Left lung (tissue), 10 donors: ENCODE measurements around the gene GON4L. TPM values are rescaled to one million over a fixed set of nuclear protein-coding genes. Genes with fewer than 3 reads are reported as not detected.

Experiments
- ATAC-seq: fragments of 200-7000 bp; cut with Tn5 transposase; one replicate; pipeline ENCODE4 v1.9.1; 2020; ENCODE audit warnings: moderate library complexity
- DNase-seq, 4 donors: peaks; one replicate each; pipeline ENCODE4 v3.0.0-alpha.2; 2013 to 2020
- H3K27ac ChIP-seq, 2 donors: fragments of 200-600 bp; sonication (generic) in 1 of 2; one replicate each; pipeline versions ENCODE4 v1.5.0 to v1.8.0; 2020 to 2021
- H3K27me3 ChIP-seq, 2 donors: fragments of 200-600 bp; sonication (generic) in 1 of 2; one replicate each; pipeline versions ENCODE4 v1.5.0 to v1.8.0; 2020 to 2021
- H3K36me3 ChIP-seq, 2 donors: fragments of 200-600 bp; sonication (generic) in 1 of 2; one replicate each; pipeline versions ENCODE4 v1.5.0 to v1.8.0; 2020 to 2021
- H3K4me1 ChIP-seq, 2 donors: fragments of 200-600 bp; one replicate each; pipeline ENCODE4 v1.8.0; 2021
- H3K4me3 ChIP-seq, 2 donors: fragments of 200-600 bp; sonication (generic) in 1 of 2; one replicate each; pipeline versions ENCODE4 v1.5.0 to v1.8.0; 2020 to 2021; ENCODE audit warnings: mild to moderate bottlenecking in 1 of 2
- H3K9me3 ChIP-seq, 2 donors: fragments of 200-600 bp; sonication (generic) in 1 of 2; one replicate each; pipeline versions ENCODE4 v1.5.0 to v1.8.0; 2020 to 2021
- intact Hi-C, 2 donors: fragments of 100-400 bp; cut with DNase I; formaldehyde crosslinking; loops; one replicate each; pipeline versions ENCODE4 v1.11.2 to v1.14.2; 2022
- polyA plus RNA-seq, 6 donors: library from polyadenylated mRNA; unstranded; fragments of 120-200 nt; gene quantifications; one replicate each; pipeline ENCODE4 v1.2.1, GENCODE V29; 2013; ENCODE audit not compliant: insufficient read length in 6 of 6
- total RNA-seq, 2 donors: library from RNA; stranded (reverse); fragmentation: NEBNext Ultra II Directional; extraction: Animal tissue kit (Norgen Biotek cat#: 25700); gene quantifications; one replicate each; pipeline ENCODE4 v1.2.1, GENCODE V29; 2021
- TF ChIP-seq, protein P1 (sequence below), 2 donors: fragments of 200-600 bp; sonication (generic) in 1 of 2; IDR thresholded peaks; one replicate each; pipeline versions ENCODE4 v1.5.0 to v1.8.0; 2021; ENCODE audit warnings: antibody characterized with exemption in 2 of 2
- donor health status: DM: no; HTN: yes; CAD: no.
- donor health status: DM: no; HTN: no; CAD: no.

Gene GON4L
- total and polyA plus RNA-seq, 8 donors: 41.8 to 74.4 (median 62.8) TPM

DNA sequence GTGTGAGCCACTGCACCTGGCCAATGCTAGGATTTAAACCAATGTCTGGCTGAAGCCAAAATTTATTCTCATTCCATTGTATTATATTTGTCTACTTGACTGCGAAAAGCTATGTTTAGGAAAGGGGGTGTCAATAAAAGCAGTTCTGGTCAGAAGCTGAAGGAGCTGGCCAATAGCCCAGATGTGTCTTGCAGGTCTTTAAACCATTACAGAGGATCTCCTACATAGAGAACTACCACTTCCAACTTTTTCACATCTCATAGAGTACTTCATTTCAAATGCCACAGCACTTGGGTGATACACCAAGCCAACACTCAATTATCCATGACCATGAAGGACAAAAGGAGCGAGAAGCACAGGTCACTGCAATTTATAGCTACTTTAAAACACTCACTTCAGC lies 4.9 kb upstream of the GON4L start:
- ATAC-seq (no peak), DNase-seq (no peak)
- H3K9me3 ChIP-seq: no peaks in the 10 kb centered on the region
- no peaks in the 10 kb centered on the region for H3K36me3 ChIP-seq
- H3K4me3 ChIP-seq: no peak overlapping the region
- TF ChIP-seq, protein P1, sequence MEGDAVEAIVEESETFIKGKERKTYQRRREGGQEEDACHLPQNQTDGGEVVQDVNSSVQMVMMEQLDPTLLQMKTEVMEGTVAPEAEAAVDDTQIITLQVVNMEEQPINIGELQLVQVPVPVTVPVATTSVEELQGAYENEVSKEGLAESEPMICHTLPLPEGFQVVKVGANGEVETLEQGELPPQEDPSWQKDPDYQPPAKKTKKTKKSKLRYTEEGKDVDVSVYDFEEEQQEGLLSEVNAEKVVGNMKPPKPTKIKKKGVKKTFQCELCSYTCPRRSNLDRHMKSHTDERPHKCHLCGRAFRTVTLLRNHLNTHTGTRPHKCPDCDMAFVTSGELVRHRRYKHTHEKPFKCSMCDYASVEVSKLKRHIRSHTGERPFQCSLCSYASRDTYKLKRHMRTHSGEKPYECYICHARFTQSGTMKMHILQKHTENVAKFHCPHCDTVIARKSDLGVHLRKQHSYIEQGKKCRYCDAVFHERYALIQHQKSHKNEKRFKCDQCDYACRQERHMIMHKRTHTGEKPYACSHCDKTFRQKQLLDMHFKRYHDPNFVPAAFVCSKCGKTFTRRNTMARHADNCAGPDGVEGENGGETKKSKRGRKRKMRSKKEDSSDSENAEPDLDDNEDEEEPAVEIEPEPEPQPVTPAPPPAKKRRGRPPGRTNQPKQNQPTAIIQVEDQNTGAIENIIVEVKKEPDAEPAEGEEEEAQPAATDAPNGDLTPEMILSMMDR (IDR thresholded peaks at IDR 0.05): no peak
- intact Hi-C loops: no loop called here
- H3K27ac ChIP-seq: no peak overlapping the region
- H3K4me1 ChIP-seq: peaks cover 0 to 35% of the 10 kb centered on the region in 2 donors
- H3K27me3 ChIP-seq: peaks cover 0 to 5% of the 10 kb centered on the region in 2 donors

DNA sequence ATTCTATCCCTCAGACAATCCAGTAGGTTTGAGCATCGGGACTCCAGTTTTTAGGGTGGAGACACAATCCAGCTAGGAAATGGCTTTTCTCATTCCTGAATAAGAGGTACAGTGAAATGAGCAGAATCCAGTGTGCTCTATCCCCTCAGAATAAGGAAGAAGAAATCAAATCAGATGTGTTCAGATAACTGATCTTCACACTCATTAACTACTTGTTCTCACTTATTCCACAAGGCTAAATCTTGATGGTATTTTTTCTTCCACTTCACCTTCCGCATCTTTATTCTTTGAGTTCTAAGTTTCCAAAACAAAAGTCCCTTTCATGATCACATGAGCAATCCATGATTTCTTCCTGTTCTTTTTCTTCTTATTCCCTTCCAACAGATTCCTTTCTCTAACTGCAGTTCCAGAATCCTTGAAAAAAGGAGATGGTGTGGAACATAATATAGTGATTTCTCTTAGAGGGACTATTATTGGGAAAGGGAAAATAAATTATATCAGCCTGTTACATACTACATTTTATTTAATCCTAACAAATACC lies 4.0 kb upstream of the GON4L start:
- no peak for DNase-seq
- no peak for ATAC-seq
- H3K27ac ChIP-seq: peak overlapping the region; percentile 88 to 92
- TF ChIP-seq, protein P1 (IDR thresholded peaks at IDR 0.05): no peak
- no peaks in the 10 kb centered on the region for H3K9me3 ChIP-seq
- peak overlapping the region; percentile 29 to 56 for H3K4me3 ChIP-seq
- peaks cover 0 to 5% of the 10 kb centered on the region in 2 donors for H3K27me3 ChIP-seq
- H3K36me3 ChIP-seq: no peaks in the 10 kb centered on the region
- H3K4me1 ChIP-seq: peaks cover 7 to 41% of the 10 kb centered on the region in 2 donors
- intact Hi-C loops: no loop called here

DNA sequence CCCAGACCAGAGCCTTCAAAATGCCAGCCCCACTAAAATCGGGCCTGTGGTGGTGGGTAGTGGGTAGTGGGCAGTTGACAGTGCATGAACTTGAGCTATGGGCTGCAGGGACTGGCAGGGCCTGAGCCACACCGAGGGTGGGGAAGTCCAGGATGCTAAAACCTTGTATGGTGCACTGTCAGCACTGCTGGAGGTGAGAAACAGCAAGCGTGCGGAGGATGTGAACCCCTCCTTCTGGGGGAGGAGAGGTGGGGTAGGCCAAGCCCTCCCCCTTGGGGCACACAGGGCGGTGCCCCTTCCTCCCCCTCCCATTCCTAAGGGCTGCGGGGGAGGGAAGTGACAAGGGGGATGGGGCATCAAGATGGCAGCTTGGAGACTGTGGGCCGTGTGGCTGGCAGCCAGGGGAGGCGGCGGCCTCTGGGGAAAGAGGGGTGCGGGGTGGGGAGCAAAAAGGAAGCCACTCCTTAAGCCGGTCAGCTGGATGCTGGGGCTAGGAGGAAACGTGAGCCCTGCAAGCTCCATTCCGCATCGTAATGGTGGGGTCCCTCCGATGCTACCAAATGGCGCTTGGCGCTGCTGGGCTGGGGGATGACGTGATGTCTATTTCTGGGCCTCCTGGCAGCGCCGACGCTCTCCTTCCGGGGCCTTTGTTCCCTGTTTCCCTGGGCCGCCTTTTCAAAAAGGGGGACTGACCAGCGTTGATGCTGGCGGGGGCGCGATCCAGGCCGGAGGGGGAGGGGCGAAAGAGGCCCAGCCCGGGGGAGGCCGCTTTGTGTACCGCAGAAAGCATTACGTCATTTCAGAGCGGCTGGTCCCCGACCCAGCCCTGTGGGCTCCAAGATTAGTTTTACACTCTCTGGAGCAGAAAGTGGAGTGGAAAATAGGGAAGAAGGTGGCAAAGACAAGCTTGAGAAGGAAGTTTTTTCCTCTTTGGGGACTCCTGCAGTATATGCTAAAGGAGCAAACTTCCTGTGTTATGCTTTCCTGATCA lies 3.2 kb upstream of the GON4L start:
- TF ChIP-seq, protein P1 (IDR thresholded peaks at IDR 0.05): no peak
- intact Hi-C loops: no loop called here
- Histone ChIP-seq H3K4me3 (peak overlapping the region; percentile 29 to 56), H3K27me3 (peaks cover 0 to 5% of the 10 kb centered on the region in 2 donors), H3K27ac (peak overlapping the region; percentile 88 to 92), H3K9me3 (no peaks in the 10 kb centered on the region), H3K4me1 (peaks cover 9 to 49% of the 10 kb centered on the region in 2 donors), H3K36me3 (no peaks in the 10 kb centered on the region)
- peak; percentile 19 for ATAC-seq
- peak; percentile 64 to 87 (median 81) for DNase-seq

DNA sequence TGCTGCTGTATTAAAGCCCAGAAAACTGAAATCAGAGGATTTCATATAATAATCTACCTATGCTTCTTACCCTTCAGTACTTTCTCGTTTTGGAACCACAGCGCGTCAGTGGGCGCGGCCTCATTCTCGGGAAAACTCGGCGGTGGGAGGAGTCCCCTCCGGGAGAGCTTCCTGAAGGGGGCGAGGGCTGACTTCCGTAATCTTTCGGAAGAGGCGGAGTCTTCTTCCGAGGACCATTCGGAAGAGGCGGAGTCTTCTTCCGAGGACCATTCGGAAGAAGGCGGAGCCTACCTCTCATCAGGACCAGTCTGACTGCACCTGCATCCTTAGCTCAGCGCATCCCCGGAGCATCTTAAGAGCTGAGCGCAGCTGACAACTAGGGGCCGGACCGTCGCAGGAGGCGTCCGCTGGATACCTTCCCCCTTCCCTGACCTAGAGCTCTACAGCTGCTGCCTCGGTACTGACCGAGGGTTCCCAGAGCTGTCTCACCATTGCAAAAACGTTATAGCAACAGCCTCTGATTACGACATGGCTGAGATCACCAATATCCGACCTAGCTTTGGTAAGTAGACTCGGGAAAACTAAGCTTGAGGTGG lies 2.3 kb upstream of the GON4L start, which contains the start of gene SYT11:
Gene SYT11 (plus strand): TSS at position 334 of the 596 bp plus-strand sequence. CDS start 195 bp downstream, at position 529.
- intact Hi-C loops: no loop called here
- DNase-seq (peak; percentile 92 to 97 (median 96)), ATAC-seq (peak; percentile 95)
- H3K4me1 ChIP-seq: peaks cover 9 to 49% of the 10 kb centered on the region in 2 donors
- H3K36me3 ChIP-seq: peaks cover 0 to 7% of the 10 kb centered on the region in 2 donors
- peaks cover 0 to 5% of the 10 kb centered on the region in 2 donors for H3K27me3 ChIP-seq
- TF ChIP-seq, protein P1 (IDR thresholded peaks at IDR 0.05): no peak
- H3K27ac ChIP-seq: peak within 1 kb of the TSS; percentile 88 to 92
- peak within 1 kb of the TSS; percentile 29 to 56 for H3K4me3 ChIP-seq
- H3K9me3 ChIP-seq: no peaks in the 10 kb centered on the region
